ENCODE measurements around the gene WSCD1. TPM values are rescaled to one million over a fixed set of nuclear protein-coding genes. Genes with fewer than 3 reads are reported as not detected.

The WSCD1 gene
- total RNA-seq, 1 experiment from 2014 or later: not detected

GRCh38 chr17:6045621-6046357, 24.4 kb upstream of the WSCD1 start:
- Histone ChIP-seq H3K4me1 (no peaks in the 10 kb centered on the region), H3K36me3 (ENCODE audit: control insufficient read depth, insufficient read depth, low read length) (no peaks in the 10 kb centered on the region), H3K27me3 (replicated peaks; ENCODE audit: control insufficient read depth, insufficient read depth, low read length) (no peaks in the 10 kb centered on the region), H3K9me3 (no peaks in the 10 kb centered on the region), H3K4me3 (ENCODE audit: low read depth, low read length) (no peak overlapping the region)
- ChIA-PET CTCF (no interaction called here), POLR2A (no interaction called here)
- Mint-ChIP-seq H3K4me1 (ENCODE audit: low read depth, unreplicated experiment) (no peaks in the 10 kb centered on the region), H3K27ac (ENCODE audit: unreplicated experiment) (no peak overlapping the region), H3K9me3 (ENCODE audit: unreplicated experiment) (no peaks in the 10 kb centered on the region), H3K27me3 (ENCODE audit: insufficient read depth, unreplicated experiment) (peaks cover 2% of the 10 kb centered on the region), H3K36me3 (ENCODE audit: insufficient read depth, unreplicated experiment) (no peaks in the 10 kb centered on the region), H3K4me3 (ENCODE audit: unreplicated experiment) (no peak overlapping the region)
- no TSS peak for BruUV-seq (replicated peaks)
- no peak for TF ChIP-seq CTCF (IDR thresholded peaks at IDR 0.05; ENCODE audit: insufficient read depth in 1 of 2, low read depth in 1 of 2, low read length in 1 of 2, severe bottlenecking in 1 of 2, unreplicated experiment in 1 of 2)
- DNase-seq: no peak
- intact Hi-C loops (cut with micrococcal nuclease; ENCODE audit: unreplicated experiment): no loop called here

- H3K9me3 Mint-ChIP-seq (ENCODE audit: unreplicated experiment): no peaks in the 10 kb centered on the region
- intact Hi-C loops (cut with micrococcal nuclease; ENCODE audit: unreplicated experiment): no loop called here
- Histone ChIP-seq H3K36me3 (ENCODE audit: control insufficient read depth, insufficient read depth, low read length) (no peaks in the 10 kb centered on the region), H3K4me3 (ENCODE audit: low read depth, low read length) (no peak overlapping the region), H3K9me3 (no peaks in the 10 kb centered on the region), H3K4me1 (no peaks in the 10 kb centered on the region), H3K27me3 (replicated peaks; ENCODE audit: control insufficient read depth, insufficient read depth, low read length) (no peaks in the 10 kb centered on the region)
- H3K36me3 Mint-ChIP-seq (ENCODE audit: insufficient read depth, unreplicated experiment): no peaks in the 10 kb centered on the region
- CTCF ChIA-PET: no interaction called here
- no peak for TF ChIP-seq CTCF (IDR thresholded peaks at IDR 0.05; ENCODE audit: insufficient read depth in 1 of 2, low read depth in 1 of 2, low read length in 1 of 2, severe bottlenecking in 1 of 2, unreplicated experiment in 1 of 2)
- no peaks in the 10 kb centered on the region for H3K4me1 Mint-ChIP-seq (ENCODE audit: low read depth, unreplicated experiment)
- no peak for DNase-seq
- no peak overlapping the region for H3K4me3 Mint-ChIP-seq (ENCODE audit: unreplicated experiment)
- no TSS peak for BruUV-seq (replicated peaks)
- POLR2A ChIA-PET: no interaction called here
- H3K27me3 Mint-ChIP-seq (ENCODE audit: insufficient read depth, unreplicated experiment): peaks cover 2% of the 10 kb centered on the region
- H3K27ac Mint-ChIP-seq (ENCODE audit: unreplicated experiment): no peak overlapping the region
These were observed 23.7 kb upstream of the WSCD1 start for GRCh38 chr17:6046431-6046830.

- no peak for DNase-seq
- Histone ChIP-seq H3K4me3 (ENCODE audit: low read depth, low read length) (no peak overlapping the region), H3K9me3 (no peaks in the 10 kb centered on the region), H3K36me3 (ENCODE audit: control insufficient read depth, insufficient read depth, low read length) (no peaks in the 10 kb centered on the region), H3K27me3 (replicated peaks; ENCODE audit: control insufficient read depth, insufficient read depth, low read length) (no peaks in the 10 kb centered on the region), H3K4me1 (no peaks in the 10 kb centered on the region)
- Mint-ChIP-seq H3K27ac (ENCODE audit: unreplicated experiment) (no peak overlapping the region), H3K4me3 (ENCODE audit: unreplicated experiment) (no peak overlapping the region), H3K9me3 (ENCODE audit: unreplicated experiment) (no peaks in the 10 kb centered on the region), H3K36me3 (ENCODE audit: insufficient read depth, unreplicated experiment) (no peaks in the 10 kb centered on the region), H3K27me3 (ENCODE audit: insufficient read depth, unreplicated experiment) (peaks cover 2% of the 10 kb centered on the region), H3K4me1 (ENCODE audit: low read depth, unreplicated experiment) (no peaks in the 10 kb centered on the region)
- CTCF ChIA-PET: no interaction called here
- POLR2A ChIA-PET: no interaction called here
- BruUV-seq (replicated peaks): no TSS peak
- intact Hi-C loops (cut with micrococcal nuclease; ENCODE audit: unreplicated experiment): no loop called here
- no peak for TF ChIP-seq CTCF (IDR thresholded peaks at IDR 0.05; ENCODE audit: insufficient read depth in 1 of 2, low read depth in 1 of 2, low read length in 1 of 2, severe bottlenecking in 1 of 2, unreplicated experiment in 1 of 2)
These were observed 23.2 kb upstream of the WSCD1 start for GRCh38 chr17:6046931-6047330.
